ENCODE measurements around the gene CCN6.
"Not testable (repeated sequence)": the region's sequence is repeated elsewhere in the genome, so short reads cannot be mapped to it uniquely, and the experiment has no call there.

CCN6 gene

GRCh38 chr6:112049026-112049799 lies 4.7 kb upstream of the CCN6 start:
- Histone ChIP-seq H2BK15ac (replicated peaks; ENCODE audit: low read depth) (no peak overlapping the region), H4K8ac (ENCODE audit: low read depth, low read length) (no peak overlapping the region), H3K27ac (ENCODE audit: low read depth, low read length) (no peak overlapping the region), H3K4me2 (ENCODE audit: low read length) (no peak overlapping the region), H3K27me3 (ENCODE audit: insufficient read depth, low read length, poor library complexity) (no peaks in the 10 kb centered on the region), H3K9ac (ENCODE audit: low read length) (no peak overlapping the region), H3K4me1 (ENCODE audit: control insufficient read depth, low read depth, low read length) (no peaks in the 10 kb centered on the region), H3K36me3 (ENCODE audit: control insufficient read depth, insufficient read depth, low read length) (no peaks in the 10 kb centered on the region), H2AK5ac (ENCODE audit: low read length) (no peak overlapping the region), H3K4ac (ENCODE audit: low read depth, low read length) (no peak overlapping the region), H2BK120ac (ENCODE audit: low read depth, low read length) (no peak overlapping the region), H3K4me3 (ENCODE audit: low read length) (no peak overlapping the region), H3K79me1 (ENCODE audit: low read length) (no peaks in the 10 kb centered on the region), H2BK5ac (ENCODE audit: low read length) (no peak overlapping the region), H3K18ac (ENCODE audit: low read length) (no peak overlapping the region), H3K79me2 (ENCODE audit: control insufficient read depth, insufficient read depth, low read length) (no peaks in the 10 kb centered on the region), H3K56ac (ENCODE audit: low read length) (no peak overlapping the region), H4K5ac (ENCODE audit: low read length) (no peak overlapping the region), H3K23ac (ENCODE audit: low read length) (no peak overlapping the region)
- no peak for DNase-seq
- WGBS (ENCODE audit: extremely low coverage, insufficient coverage, low lambda C conversion rate), result no CpG with 5 or more reads among the region's 6 CpGs

- Histone ChIP-seq H4K5ac (ENCODE audit: low read length) (no peak overlapping the region), H3K56ac (ENCODE audit: low read length) (no peak overlapping the region), H4K8ac (ENCODE audit: low read depth, low read length) (no peak overlapping the region), H3K9ac (ENCODE audit: low read length) (no peak overlapping the region), H3K27ac (ENCODE audit: low read depth, low read length) (no peak overlapping the region), H3K4me1 (ENCODE audit: control insufficient read depth, low read depth, low read length) (no peaks in the 10 kb centered on the region), H3K18ac (ENCODE audit: low read length) (no peak overlapping the region), H3K4ac (ENCODE audit: low read depth, low read length) (no peak overlapping the region), H2BK15ac (replicated peaks; ENCODE audit: low read depth) (no peak overlapping the region), H2BK120ac (ENCODE audit: low read depth, low read length) (no peak overlapping the region), H3K4me3 (ENCODE audit: low read length) (no peak overlapping the region), H2BK5ac (ENCODE audit: low read length) (no peak overlapping the region), H3K27me3 (ENCODE audit: insufficient read depth, low read length, poor library complexity) (no peaks in the 10 kb centered on the region), H2AK5ac (ENCODE audit: low read length) (no peak overlapping the region), H3K36me3 (ENCODE audit: control insufficient read depth, insufficient read depth, low read length) (no peaks in the 10 kb centered on the region), H3K23ac (ENCODE audit: low read length) (no peak overlapping the region), H3K79me1 (ENCODE audit: low read length) (no peaks in the 10 kb centered on the region), H3K79me2 (ENCODE audit: control insufficient read depth, insufficient read depth, low read length) (no peaks in the 10 kb centered on the region), H3K4me2 (ENCODE audit: low read length) (no peak overlapping the region)
- DNase-seq, result no peak
- WGBS (ENCODE audit: extremely low coverage, insufficient coverage, low lambda C conversion rate), result no CpG with 5 or more reads among the region's 7 CpGs
These were observed 3.9 kb upstream of the CCN6 start for GRCh38 chr6:112049996-112050395.

- no peak overlapping the region for H3K18ac ChIP-seq (ENCODE audit: low read length)
- H3K23ac ChIP-seq (ENCODE audit: low read length), result no peak overlapping the region
- H4K8ac ChIP-seq (ENCODE audit: low read depth, low read length), result no peak overlapping the region
- no peak for DNase-seq
- no peak overlapping the region for H3K4ac ChIP-seq (ENCODE audit: low read depth, low read length)
- H3K9ac ChIP-seq (ENCODE audit: low read length), result no peak overlapping the region
- H3K27ac ChIP-seq (ENCODE audit: low read depth, low read length), result no peak overlapping the region
- H3K56ac ChIP-seq (ENCODE audit: low read length), result no peak overlapping the region
- no CpG with 5 or more reads among the region's 5 CpGs for WGBS (ENCODE audit: extremely low coverage, insufficient coverage, low lambda C conversion rate)
- no peak overlapping the region for H4K5ac ChIP-seq (ENCODE audit: low read length)
- no peak overlapping the region for H3K4me2 ChIP-seq (ENCODE audit: low read length)
- no peak overlapping the region for H2AK5ac ChIP-seq (ENCODE audit: low read length)
- no peak overlapping the region for H2BK120ac ChIP-seq (ENCODE audit: low read depth, low read length)
- no peaks in the 10 kb centered on the region for H3K36me3 ChIP-seq (ENCODE audit: control insufficient read depth, insufficient read depth, low read length)
- H3K4me3 ChIP-seq (ENCODE audit: low read length), result no peak overlapping the region
- no peaks in the 10 kb centered on the region for H3K79me1 ChIP-seq (ENCODE audit: low read length)
- H3K4me1 ChIP-seq (ENCODE audit: control insufficient read depth, low read depth, low read length), result no peaks in the 10 kb centered on the region
- no peak overlapping the region for H2BK5ac ChIP-seq (ENCODE audit: low read length)
- H2BK15ac ChIP-seq (replicated peaks; ENCODE audit: low read depth), result no peak overlapping the region
- no peaks in the 10 kb centered on the region for H3K79me2 ChIP-seq (ENCODE audit: control insufficient read depth, insufficient read depth, low read length)
- no peaks in the 10 kb centered on the region for H3K27me3 ChIP-seq (ENCODE audit: insufficient read depth, low read length, poor library complexity)
These were observed 3.5 kb upstream of the CCN6 start for GRCh38 chr6:112050429-112050828.

- H3K27me3 ChIP-seq (ENCODE audit: insufficient read depth, low read length, poor library complexity); H2BK5ac ChIP-seq (ENCODE audit: low read length); H3K23ac ChIP-seq (ENCODE audit: low read length); H3K4me3 ChIP-seq (ENCODE audit: low read length); H3K4me2 ChIP-seq (ENCODE audit: low read length); H3K4me1 ChIP-seq (ENCODE audit: control insufficient read depth, low read depth, low read length); H4K8ac ChIP-seq (ENCODE audit: low read depth, low read length); H2AK5ac ChIP-seq (ENCODE audit: low read length); H3K4ac ChIP-seq (ENCODE audit: low read depth, low read length); DNase-seq; H2BK15ac ChIP-seq (replicated peaks; ENCODE audit: low read depth); H3K18ac ChIP-seq (ENCODE audit: low read length); H3K56ac ChIP-seq (ENCODE audit: low read length); H3K27ac ChIP-seq (ENCODE audit: low read depth, low read length); H4K5ac ChIP-seq (ENCODE audit: low read length); H3K9ac ChIP-seq (ENCODE audit: low read length); H3K79me1 ChIP-seq (ENCODE audit: low read length); H2BK120ac ChIP-seq (ENCODE audit: low read depth, low read length); H3K36me3 ChIP-seq (ENCODE audit: control insufficient read depth, insufficient read depth, low read length); H3K79me2 ChIP-seq (ENCODE audit: control insufficient read depth, insufficient read depth, low read length): not testable (repeated sequence)
- no CpG with 5 or more reads among the region's 4 CpGs for WGBS (ENCODE audit: extremely low coverage, insufficient coverage, low lambda C conversion rate)
These were observed 2.6 kb upstream of the CCN6 start for GRCh38 chr6:112051251-112051740.

GRCh38 chr6:112054555-112055190 lies 769 bp downstream of the CCN6 start:
- no peaks in the 10 kb centered on the region for H3K36me3 ChIP-seq (ENCODE audit: control insufficient read depth, insufficient read depth, low read length)
- no peak overlapping the region for H2BK5ac ChIP-seq (ENCODE audit: low read length)
- H3K27me3 ChIP-seq (ENCODE audit: insufficient read depth, low read length, poor library complexity), result no peaks in the 10 kb centered on the region
- no peak overlapping the region for H2BK15ac ChIP-seq (replicated peaks; ENCODE audit: low read depth)
- H3K79me2 ChIP-seq (ENCODE audit: control insufficient read depth, insufficient read depth, low read length), result no peaks in the 10 kb centered on the region
- no peak overlapping the region for H4K5ac ChIP-seq (ENCODE audit: low read length)
- H3K27ac ChIP-seq (ENCODE audit: low read depth, low read length), result no peak overlapping the region
- no CpG with 5 or more reads among the region's 10 CpGs for WGBS (ENCODE audit: extremely low coverage, insufficient coverage, low lambda C conversion rate)
- no peak overlapping the region for H3K18ac ChIP-seq (ENCODE audit: low read length)
- no peaks in the 10 kb centered on the region for H3K79me1 ChIP-seq (ENCODE audit: low read length)
- H2AK5ac ChIP-seq (ENCODE audit: low read length), result no peak overlapping the region
- no peak overlapping the region for H3K4me3 ChIP-seq (ENCODE audit: low read length)
- H3K4me2 ChIP-seq (ENCODE audit: low read length), result no peak overlapping the region
- H3K23ac ChIP-seq (ENCODE audit: low read length), result no peak overlapping the region
- H3K4ac ChIP-seq (ENCODE audit: low read depth, low read length), result no peak overlapping the region
- H4K8ac ChIP-seq (ENCODE audit: low read depth, low read length), result peak overlapping the region; percentile 15
- H3K4me1 ChIP-seq (ENCODE audit: control insufficient read depth, low read depth, low read length), result no peaks in the 10 kb centered on the region
- no peak overlapping the region for H2BK120ac ChIP-seq (ENCODE audit: low read depth, low read length)
- no peak for DNase-seq
- H3K56ac ChIP-seq (ENCODE audit: low read length), result no peak overlapping the region
- H3K9ac ChIP-seq (ENCODE audit: low read length), result no peak overlapping the region

Measured in mesendoderm (in vitro differentiated cells).